Non-pigmented ciliary epithelial cell (primary cell): ENCODE results near the gene VPS16.

Experiments
- DNase-seq: peaks from one replicate; pipeline ENCODE4 v3.0.0-alpha.2; 2010; ENCODE audit warnings: low read depth

Gene VPS16

GRCh38 chr20:2840138-2840966, at the start of gene VPS16, which contains the start of gene PCED1A:
Gene VPS16 (plus strand): TSS chr20:2840745. CDS start chr20:2840775, 30 bp downstream.
Gene PCED1A (minus strand): TSS chr20:2840655. CDS start chr20:2839912, 743 bp downstream.
- DNase-seq: peak; percentile 45

GRCh38 chr20:2793471-2793870, 47.1 kb upstream of the VPS16 start:
- no peak for DNase-seq

GRCh38 chr20:2794202-2794748, 46.3 kb upstream of the VPS16 start:
- no peak for DNase-seq

GRCh38 chr20:2794866-2795447, 45.6 kb upstream of the VPS16 start:
- no peak for DNase-seq

GRCh38 chr20:2795451-2795850, 45.1 kb upstream of the VPS16 start:
- DNase-seq: no peak

- no peak for DNase-seq
Measured at GRCh38 chr20:2796011-2796660, 44.4 kb upstream of the VPS16 start.

- DNase-seq: no peak
Measured at GRCh38 chr20:2797136-2797983, 43.2 kb upstream of the VPS16 start.

GRCh38 chr20:2798095-2798805, 42.3 kb upstream of the VPS16 start:
- DNase-seq: no peak

GRCh38 chr20:2798814-2799213, 41.7 kb upstream of the VPS16 start:
- no peak for DNase-seq

GRCh38 chr20:2799271-2799670, 41.3 kb upstream of the VPS16 start:
- DNase-seq: no peak

GRCh38 chr20:2799688-2800520, 40.6 kb upstream of the VPS16 start:
- DNase-seq: no peak

GRCh38 chr20:2800521-2801285, 39.8 kb upstream of the VPS16 start, which contains the start of gene CPXM1:
Gene CPXM1 (minus strand): TSS chr20:2800627. CDS start chr20:2800572, 55 bp downstream.
- DNase-seq: no peak

GRCh38 chr20:2801286-2801728, 39.2 kb upstream of the VPS16 start:
- DNase-seq: no peak

- no peak for DNase-seq
Measured at GRCh38 chr20:2804041-2804828, 36.3 kb upstream of the VPS16 start.

- DNase-seq: no peak
Measured at GRCh38 chr20:2804852-2805688, 35.5 kb upstream of the VPS16 start.

GRCh38 chr20:2805689-2806350, 34.7 kb upstream of the VPS16 start:
- DNase-seq: no peak

GRCh38 chr20:2806351-2806701, 34.2 kb upstream of the VPS16 start:
- no peak for DNase-seq
